ENCODE results near the gene MYO5B.
A peak's percentile ranks its signal among the peaks of the same experiment; 100 is the strongest.

MYO5B gene

GRCh38 chr18:50057009-50057408 is 137.9 kb downstream of the MYO5B start:
- H3K4me3 ChIP-seq (ENCODE audit: control insufficient read depth, low read depth, low read length): no peak overlapping the region
- no peak for DNase-seq (ENCODE audit: low read depth)
- TF ChIP-seq, protein P1, sequence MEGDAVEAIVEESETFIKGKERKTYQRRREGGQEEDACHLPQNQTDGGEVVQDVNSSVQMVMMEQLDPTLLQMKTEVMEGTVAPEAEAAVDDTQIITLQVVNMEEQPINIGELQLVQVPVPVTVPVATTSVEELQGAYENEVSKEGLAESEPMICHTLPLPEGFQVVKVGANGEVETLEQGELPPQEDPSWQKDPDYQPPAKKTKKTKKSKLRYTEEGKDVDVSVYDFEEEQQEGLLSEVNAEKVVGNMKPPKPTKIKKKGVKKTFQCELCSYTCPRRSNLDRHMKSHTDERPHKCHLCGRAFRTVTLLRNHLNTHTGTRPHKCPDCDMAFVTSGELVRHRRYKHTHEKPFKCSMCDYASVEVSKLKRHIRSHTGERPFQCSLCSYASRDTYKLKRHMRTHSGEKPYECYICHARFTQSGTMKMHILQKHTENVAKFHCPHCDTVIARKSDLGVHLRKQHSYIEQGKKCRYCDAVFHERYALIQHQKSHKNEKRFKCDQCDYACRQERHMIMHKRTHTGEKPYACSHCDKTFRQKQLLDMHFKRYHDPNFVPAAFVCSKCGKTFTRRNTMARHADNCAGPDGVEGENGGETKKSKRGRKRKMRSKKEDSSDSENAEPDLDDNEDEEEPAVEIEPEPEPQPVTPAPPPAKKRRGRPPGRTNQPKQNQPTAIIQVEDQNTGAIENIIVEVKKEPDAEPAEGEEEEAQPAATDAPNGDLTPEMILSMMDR (conservative IDR thresholded peaks at IDR 0.05; ENCODE audit: control insufficient read depth, insufficient read depth, low read depth, low read length): no peak

DNA sequence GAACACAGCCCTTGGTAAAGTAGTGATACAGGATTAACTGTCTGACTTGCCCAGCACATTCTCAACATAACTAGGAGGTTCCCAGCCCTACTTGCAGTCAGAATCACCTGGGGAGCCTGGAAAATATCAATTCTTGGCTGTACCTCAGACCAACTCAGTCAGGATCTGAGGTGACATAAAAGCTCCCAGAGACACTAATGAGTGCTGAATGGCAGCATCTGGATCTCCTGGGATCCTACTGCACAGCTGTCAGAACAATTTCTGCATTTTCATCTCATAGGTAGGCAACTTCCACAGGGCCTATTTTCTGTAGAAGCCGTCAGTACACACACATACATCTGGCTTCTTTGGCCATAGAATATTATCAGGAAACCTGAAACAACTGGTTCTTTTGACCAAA is 138.8 kb downstream of the MYO5B start:
- H3K4me3 ChIP-seq (ENCODE audit: control insufficient read depth, low read depth, low read length): no peak overlapping the region
- TF ChIP-seq, protein P1 (conservative IDR thresholded peaks at IDR 0.05; ENCODE audit: control insufficient read depth, insufficient read depth, low read depth, low read length): no peak
- no peak for DNase-seq (ENCODE audit: low read depth)

DNA sequence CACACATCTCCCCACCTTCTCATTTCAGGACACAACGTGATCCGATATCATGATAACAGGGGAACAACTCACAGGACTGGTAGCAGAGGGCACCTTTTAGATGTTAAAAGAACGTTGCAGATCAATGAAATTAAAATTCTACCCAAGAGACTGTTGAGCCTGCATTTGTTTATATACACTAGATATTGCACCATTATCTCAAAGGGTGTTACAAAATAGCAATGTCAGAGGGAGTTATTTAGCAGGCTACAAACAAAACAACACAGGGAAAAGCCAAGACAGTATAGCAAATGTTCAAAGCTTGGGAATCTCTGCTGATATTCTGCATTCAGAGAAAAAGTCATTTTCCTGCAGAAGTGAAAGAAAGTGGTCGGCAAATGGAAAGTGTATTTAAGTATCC is 139.5 kb downstream of the MYO5B start:
- no peak for DNase-seq (ENCODE audit: low read depth)
- no peak overlapping the region for H3K4me3 ChIP-seq (ENCODE audit: control insufficient read depth, low read depth, low read length)
- TF ChIP-seq, protein P1 (conservative IDR thresholded peaks at IDR 0.05; ENCODE audit: control insufficient read depth, insufficient read depth, low read depth, low read length): no peak

GRCh38 chr18:50053111-50053510 is 141.8 kb downstream of the MYO5B start:
- H3K4me3 ChIP-seq (ENCODE audit: control insufficient read depth, low read depth, low read length): no peak overlapping the region
- TF ChIP-seq, protein P1 (conservative IDR thresholded peaks at IDR 0.05; ENCODE audit: control insufficient read depth, insufficient read depth, low read depth, low read length): no peak
- DNase-seq (ENCODE audit: low read depth): no peak

DNA sequence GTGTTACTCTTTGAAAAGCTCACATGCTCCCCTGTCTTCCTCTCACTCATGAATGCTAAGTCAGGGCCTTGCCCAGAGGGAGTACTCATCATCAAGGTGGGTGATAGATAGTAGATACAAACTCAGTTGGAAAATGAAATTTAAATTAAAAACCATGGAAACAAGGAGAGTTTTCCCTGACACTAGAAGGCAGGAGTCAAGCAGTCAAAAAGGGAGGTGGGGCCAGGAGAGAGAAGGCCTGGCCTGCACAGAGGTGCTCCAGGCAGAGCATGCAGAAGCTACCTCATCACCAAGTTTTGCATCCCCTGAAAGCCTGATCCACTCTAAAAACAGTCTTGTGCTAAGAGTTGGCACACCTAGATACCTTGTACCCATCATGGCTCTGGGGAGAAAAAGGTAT is 143.7 kb downstream of the MYO5B start:
- H3K4me3 ChIP-seq (ENCODE audit: control insufficient read depth, low read depth, low read length): no peak overlapping the region
- TF ChIP-seq, protein P1 (conservative IDR thresholded peaks at IDR 0.05; ENCODE audit: control insufficient read depth, insufficient read depth, low read depth, low read length): peak; percentile 34
- DNase-seq (ENCODE audit: low read depth): peak; percentile 14

- no peak overlapping the region for H3K4me3 ChIP-seq (ENCODE audit: control insufficient read depth, low read depth, low read length)
- no peak for DNase-seq (ENCODE audit: low read depth)
These were observed 149.8 kb downstream of the MYO5B start for GRCh38 chr18:50045126-50045525.

More at GRCh38 chr18:50045126-50045525, 149.8 kb downstream of the MYO5B start:
- TF ChIP-seq, protein P1 (conservative IDR thresholded peaks at IDR 0.05; ENCODE audit: control insufficient read depth, insufficient read depth, low read depth, low read length): no peak
